Upper lobe of right lung (tissue), 1 donor: ENCODE results near the gene SLC10A1. TPM values are rescaled to one million over a fixed set of nuclear protein-coding genes. Genes with fewer than 3 reads are reported as not detected.
A peak's percentile ranks its signal among the peaks of the same experiment; 100 is the strongest.

Experiments used
- ATAC-seq: fragments of 200-7000 bp; cut with Tn5 transposase; one replicate; pipeline ENCODE4 v1.9.1; 2020; ENCODE audit warnings: mild to moderate bottlenecking, moderate library complexity
- DNase-seq: peaks from one replicate; pipeline ENCODE4 v3.0.0-alpha.2; 2020
- H3K27ac ChIP-seq: fragments of 200-600 bp; one replicate; pipeline ENCODE4 v1.8.0; 2022
- H3K27me3 ChIP-seq: fragments of 200-600 bp; one replicate; pipeline ENCODE4 v1.8.0; 2022; ENCODE audit warnings: mild to moderate bottlenecking
- H3K36me3 ChIP-seq: fragments of 200-600 bp; one replicate; pipeline ENCODE4 v1.8.0; 2022
- H3K4me1 ChIP-seq: fragments of 200-600 bp; one replicate; pipeline ENCODE4 v1.8.0; 2022
- H3K4me3 ChIP-seq: fragments of 200-600 bp; one replicate; pipeline ENCODE4 v1.8.0; 2022; ENCODE audit warnings: mild to moderate bottlenecking
- H3K9me3 ChIP-seq: fragments of 200-600 bp; one replicate; pipeline ENCODE4 v1.8.0; 2022
- intact Hi-C: fragments of 100-400 bp; cut with DNase I; formaldehyde crosslinking; loops from one replicate; pipeline ENCODE4 v1.11.0; 2022
- total RNA-seq: library from RNA; stranded (reverse); fragmentation: NEBNext Ultra II Directional; extraction: Animal tissue kit (Norgen Biotek cat#: 25700); gene quantifications from one replicate; pipeline ENCODE4 v1.2.1, GENCODE V29; 2021
- TF ChIP-seq, protein P1 (sequence below): fragments of 200-600 bp; IDR thresholded peaks from one replicate; pipeline ENCODE4 v1.8.0; 2022; ENCODE audit warnings: antibody characterized with exemption
- donor health status: DM: no; HTN: yes; CAD: no; lungs with severe emphysema.

SLC10A1 gene
- total RNA-seq, 1 donor from 2014 or later, result not detected

GRCh38 chr14:69768873-69769272 lies 28.2 kb downstream of the SLC10A1 start:
- peak overlapping the region; percentile 95 for H3K4me3 ChIP-seq
- TF ChIP-seq, protein P1, sequence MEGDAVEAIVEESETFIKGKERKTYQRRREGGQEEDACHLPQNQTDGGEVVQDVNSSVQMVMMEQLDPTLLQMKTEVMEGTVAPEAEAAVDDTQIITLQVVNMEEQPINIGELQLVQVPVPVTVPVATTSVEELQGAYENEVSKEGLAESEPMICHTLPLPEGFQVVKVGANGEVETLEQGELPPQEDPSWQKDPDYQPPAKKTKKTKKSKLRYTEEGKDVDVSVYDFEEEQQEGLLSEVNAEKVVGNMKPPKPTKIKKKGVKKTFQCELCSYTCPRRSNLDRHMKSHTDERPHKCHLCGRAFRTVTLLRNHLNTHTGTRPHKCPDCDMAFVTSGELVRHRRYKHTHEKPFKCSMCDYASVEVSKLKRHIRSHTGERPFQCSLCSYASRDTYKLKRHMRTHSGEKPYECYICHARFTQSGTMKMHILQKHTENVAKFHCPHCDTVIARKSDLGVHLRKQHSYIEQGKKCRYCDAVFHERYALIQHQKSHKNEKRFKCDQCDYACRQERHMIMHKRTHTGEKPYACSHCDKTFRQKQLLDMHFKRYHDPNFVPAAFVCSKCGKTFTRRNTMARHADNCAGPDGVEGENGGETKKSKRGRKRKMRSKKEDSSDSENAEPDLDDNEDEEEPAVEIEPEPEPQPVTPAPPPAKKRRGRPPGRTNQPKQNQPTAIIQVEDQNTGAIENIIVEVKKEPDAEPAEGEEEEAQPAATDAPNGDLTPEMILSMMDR, result no peak
- H3K9me3 ChIP-seq, result no peaks in the 10 kb centered on the region
- peaks cover 62% of the 10 kb centered on the region for H3K36me3 ChIP-seq
- ATAC-seq, result no peak
- no peak for DNase-seq
- peaks cover 44% of the 10 kb centered on the region for H3K4me1 ChIP-seq
- intact Hi-C loops, result no loop called here
- H3K27ac ChIP-seq, result no peak overlapping the region
- no peaks in the 10 kb centered on the region for H3K27me3 ChIP-seq

- peaks cover 48% of the 10 kb centered on the region for H3K36me3 ChIP-seq
- ATAC-seq (peak; percentile 93), DNase-seq (peak; percentile 96)
- no peaks in the 10 kb centered on the region for H3K27me3 ChIP-seq
- H3K27ac ChIP-seq, result peak overlapping the region; percentile 100
- H3K9me3 ChIP-seq, result no peaks in the 10 kb centered on the region
- TF ChIP-seq, protein P1, result no peak
- intact Hi-C loops, result no loop called here
- H3K4me1 ChIP-seq, result peaks cover 43% of the 10 kb centered on the region
- H3K4me3 ChIP-seq, result peak overlapping the region; percentile 95
These were observed 29.6 kb downstream of the SLC10A1 start for GRCh38 chr14:69767369-69767999.

- ATAC-seq, result peak; percentile 95
- TF ChIP-seq, protein P1, result no peak
- peak within 1 kb of the TSS; percentile 100 for H3K27ac ChIP-seq
- peaks cover 39% of the 10 kb centered on the region for H3K4me1 ChIP-seq
- peaks cover 43% of the 10 kb centered on the region for H3K36me3 ChIP-seq
- H3K27me3 ChIP-seq, result no peaks in the 10 kb centered on the region
- no peaks in the 10 kb centered on the region for H3K9me3 ChIP-seq
- intact Hi-C loops, result no loop called here
- peak; percentile 97 for DNase-seq
- H3K4me3 ChIP-seq, result peak within 1 kb of the TSS; percentile 95
These were observed 30.1 kb downstream of the SLC10A1 start, which contains the start of gene SRSF5 for GRCh38 chr14:69766984-69767368. Gene SRSF5, plus strand, starts transcription at chr14:69767142. Its CDS starts 1,015 bp downstream, at chr14:69768157.

GRCh38 chr14:69763761-69764510 lies 33.1 kb downstream of the SLC10A1 start:
- no peak overlapping the region for H3K27ac ChIP-seq
- intact Hi-C loops, result no loop called here
- ATAC-seq, result no peak
- H3K27me3 ChIP-seq, result no peaks in the 10 kb centered on the region
- no peak for DNase-seq
- no peak overlapping the region for H3K4me3 ChIP-seq
- H3K4me1 ChIP-seq, result peaks cover 15% of the 10 kb centered on the region
- peaks cover 12% of the 10 kb centered on the region for H3K36me3 ChIP-seq
- TF ChIP-seq, protein P1, result no peak
- no peaks in the 10 kb centered on the region for H3K9me3 ChIP-seq

DNA sequence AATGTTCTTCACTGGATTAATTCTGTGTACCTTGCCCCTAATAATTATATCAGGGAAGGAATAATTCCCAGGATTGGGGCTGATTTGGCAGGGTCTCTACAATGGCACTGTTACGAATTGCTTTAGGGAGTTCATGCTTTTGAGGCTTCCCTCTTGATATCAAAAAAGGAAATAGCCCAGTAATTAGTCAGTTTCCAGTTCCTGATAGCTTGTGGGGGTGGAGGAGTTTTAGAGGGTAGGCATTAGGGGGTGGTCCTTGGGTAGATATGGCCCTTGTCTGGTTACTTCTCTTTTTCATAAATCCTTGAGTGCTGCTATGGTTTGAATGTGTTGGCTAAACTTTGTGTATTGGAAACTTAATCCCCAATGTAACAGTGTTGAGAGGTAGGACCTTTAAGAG lies 36.2 kb downstream of the SLC10A1 start:
- Histone ChIP-seq H3K27ac (no peak overlapping the region), H3K27me3 (no peaks in the 10 kb centered on the region), H3K4me3 (no peak overlapping the region), H3K4me1 (no peaks in the 10 kb centered on the region), H3K9me3 (no peaks in the 10 kb centered on the region), H3K36me3 (no peaks in the 10 kb centered on the region)
- intact Hi-C loops, result no loop called here
- TF ChIP-seq, protein P1, result no peak
- ATAC-seq (no peak), DNase-seq (no peak)
